ACC112 (cell line): ENCODE data around the gene ADAMTSL1.

Source experiments
- H2AFZ ChIP-seq: fragments of 200-600 bp; sonication (generic); one replicate; pipeline ENCODE4 v1.6.0; 2017; ENCODE audit warnings: antibody characterized with exemption, low read length; ENCODE audit not compliant: unreplicated experiment
- H3K27ac ChIP-seq: fragments of 200-600 bp; sonication (generic); 2 replicates; pipeline ENCODE4 v1.5.1; 2014; ENCODE audit warnings: low read depth, mild to moderate bottlenecking, antibody characterized with exemption, low read length, moderate library complexity
- H3K27me3 ChIP-seq: fragments of 200-600 bp; sonication (generic); 2 replicates; pipeline ENCODE4 v1.6.1; 2014; ENCODE audit warnings: mild to moderate bottlenecking, antibody characterized with exemption, low read length, moderate library complexity, mixed read lengths; ENCODE audit not compliant: insufficient read depth
- H3K36me3 ChIP-seq: fragments of 200-600 bp; sonication (generic); 2 replicates; pipeline ENCODE4 v1.6.1; 2016; ENCODE audit warnings: mild to moderate bottlenecking, antibody characterized with exemption, low read length, moderate library complexity, mixed read lengths; ENCODE audit not compliant: insufficient read depth
- H3K4me1 ChIP-seq: fragments of 200-600 bp; sonication (generic); one replicate; pipeline ENCODE4 v1.6.1; 2016; ENCODE audit warnings: low read length, mixed read lengths; ENCODE audit not compliant: insufficient read depth, unreplicated experiment, control insufficient read depth
- H3K4me3 ChIP-seq: fragments of 200-600 bp; sonication (generic); 2 replicates; pipeline ENCODE4 v1.5.1; 2014; ENCODE audit warnings: mild to moderate bottlenecking, low read depth, low read length
- H3K79me2 ChIP-seq: fragments of 200-600 bp; sonication (generic); one replicate; pipeline ENCODE4 v1.6.0; 2016; ENCODE audit warnings: low read length; ENCODE audit not compliant: control insufficient read depth, unreplicated experiment, insufficient read depth

The ADAMTSL1 gene

DNA sequence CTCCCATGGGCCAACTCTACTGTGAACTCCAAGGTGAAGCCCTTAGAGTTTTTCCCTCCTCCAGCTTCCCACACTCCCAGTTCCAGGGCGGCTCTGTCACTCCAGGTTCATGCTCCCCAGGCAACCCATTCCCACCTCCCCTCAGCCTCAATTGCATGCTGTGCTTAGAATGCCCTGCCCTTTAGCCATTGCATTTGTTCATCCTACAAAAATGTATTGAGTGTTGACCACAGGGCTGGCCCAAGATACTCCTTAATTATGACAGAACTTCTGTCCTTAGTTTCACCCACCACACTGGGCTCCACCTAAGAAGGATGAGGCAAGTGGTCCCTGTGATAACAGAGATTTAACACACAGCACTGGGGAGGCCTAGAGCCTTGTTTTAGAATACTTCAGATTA is 236.1 kb downstream of the ADAMTSL1 start:
- Histone ChIP-seq H2AFZ (no peak overlapping the region), H3K27me3 (no peaks in the 10 kb centered on the region), H3K4me1 (peaks cover 9% of the 10 kb centered on the region), H3K79me2 (no peaks in the 10 kb centered on the region), H3K36me3 (peaks cover 16% of the 10 kb centered on the region), H3K4me3 (no peak overlapping the region), H3K27ac (no peak overlapping the region)

- Histone ChIP-seq H3K4me1 (peaks cover 3% of the 10 kb centered on the region), H2AFZ (no peak overlapping the region), H3K36me3 (peaks cover 3% of the 10 kb centered on the region; the same call in 1 of the 2 replicates), H3K27ac (no peak overlapping the region), H3K79me2 (no peaks in the 10 kb centered on the region), H3K27me3 (no peaks in the 10 kb centered on the region), H3K4me3 (no peak overlapping the region)
Measured at GRCh38 chr9:18717759-18718158, 243.8 kb downstream of the ADAMTSL1 start.

- peaks cover 3% of the 10 kb centered on the region; the same call in 1 of the 2 replicates for H3K36me3 ChIP-seq
- H2AFZ ChIP-seq: no peak overlapping the region
- H3K79me2 ChIP-seq: no peaks in the 10 kb centered on the region
- H3K4me3 ChIP-seq: no peak overlapping the region
- H3K27ac ChIP-seq: no peak overlapping the region
- H3K27me3 ChIP-seq: no peaks in the 10 kb centered on the region
- H3K4me1 ChIP-seq: peaks cover 3% of the 10 kb centered on the region
Measured at GRCh38 chr9:18718393-18718792, 244.4 kb downstream of the ADAMTSL1 start.

- Histone ChIP-seq H3K4me1 (peaks cover 3% of the 10 kb centered on the region), H3K27me3 (no peaks in the 10 kb centered on the region), H3K27ac (no peak overlapping the region), H3K36me3 (peaks cover 3% of the 10 kb centered on the region; the same call in 1 of the 2 replicates), H3K79me2 (no peaks in the 10 kb centered on the region), H3K4me3 (no peak overlapping the region), H2AFZ (no peak overlapping the region)
Measured at GRCh38 chr9:18718932-18719331, 245.0 kb downstream of the ADAMTSL1 start.

DNA sequence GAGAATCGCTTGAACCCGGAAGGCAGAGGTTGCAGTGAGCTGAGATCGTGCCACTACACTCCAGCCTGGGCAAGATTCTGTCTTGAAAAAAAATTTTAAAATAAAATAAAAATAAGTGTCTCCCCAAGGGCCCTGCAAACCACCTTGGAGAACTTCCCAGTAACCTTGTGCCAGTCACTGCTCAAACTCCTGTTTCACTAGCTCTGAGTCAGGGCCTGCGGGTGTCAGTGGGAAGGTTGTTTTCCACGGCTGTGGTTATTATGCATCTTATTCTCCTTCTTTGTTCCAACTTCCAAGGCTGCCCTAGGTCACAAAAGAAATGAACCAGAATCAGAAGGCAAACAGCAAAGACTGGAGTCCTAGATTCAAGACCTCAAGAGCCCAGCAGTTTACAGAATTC is 246.7 kb downstream of the ADAMTSL1 start:
- no peak overlapping the region for H3K4me3 ChIP-seq
- H3K36me3 ChIP-seq: peaks cover 3% of the 10 kb centered on the region
- H3K79me2 ChIP-seq: no peaks in the 10 kb centered on the region
- no peak overlapping the region for H2AFZ ChIP-seq
- H3K27me3 ChIP-seq: no peaks in the 10 kb centered on the region
- H3K27ac ChIP-seq: no peak overlapping the region
- peaks cover 3% of the 10 kb centered on the region for H3K4me1 ChIP-seq

DNA sequence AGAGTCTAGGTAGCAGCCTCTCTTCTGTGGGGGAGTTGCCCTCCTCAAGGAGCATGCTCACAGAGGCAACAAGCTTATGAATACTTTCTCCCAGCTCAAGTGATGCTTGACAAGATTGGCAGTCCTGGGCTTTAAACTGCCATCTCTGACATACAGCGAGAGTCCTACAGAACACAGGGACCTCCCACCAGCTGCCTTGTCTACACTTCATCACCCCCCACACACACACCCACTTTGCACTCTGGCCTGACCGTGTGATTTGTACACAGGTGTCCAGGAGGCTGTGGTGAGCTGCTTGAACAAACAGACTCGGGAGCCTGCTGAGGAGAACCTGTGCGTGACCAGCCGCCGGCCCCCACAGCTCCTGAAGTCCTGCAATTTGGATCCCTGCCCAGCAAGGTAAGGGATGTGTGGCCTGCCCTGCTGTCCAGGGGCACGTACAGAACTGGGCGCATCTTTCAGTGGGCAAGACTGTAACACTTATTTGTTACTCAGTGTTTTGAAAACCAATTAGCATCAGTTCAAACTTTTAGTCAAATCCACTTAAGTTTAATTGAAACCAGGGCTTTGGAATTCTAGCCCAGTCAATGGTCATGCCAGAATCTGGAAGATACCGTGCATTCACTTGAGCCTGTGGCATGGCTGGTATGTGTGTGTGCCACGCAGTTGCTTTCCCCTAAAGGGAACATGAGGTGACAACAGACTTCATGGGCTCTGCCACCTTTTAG is 247.5 kb downstream of the ADAMTSL1 start:
- Histone ChIP-seq H3K36me3 (peaks cover 5% of the 10 kb centered on the region), H3K4me1 (peaks cover 3% of the 10 kb centered on the region), H3K79me2 (no peaks in the 10 kb centered on the region), H3K27me3 (no peaks in the 10 kb centered on the region), H3K4me3 (no peak overlapping the region), H3K27ac (no peak overlapping the region), H2AFZ (no peak overlapping the region)

DNA sequence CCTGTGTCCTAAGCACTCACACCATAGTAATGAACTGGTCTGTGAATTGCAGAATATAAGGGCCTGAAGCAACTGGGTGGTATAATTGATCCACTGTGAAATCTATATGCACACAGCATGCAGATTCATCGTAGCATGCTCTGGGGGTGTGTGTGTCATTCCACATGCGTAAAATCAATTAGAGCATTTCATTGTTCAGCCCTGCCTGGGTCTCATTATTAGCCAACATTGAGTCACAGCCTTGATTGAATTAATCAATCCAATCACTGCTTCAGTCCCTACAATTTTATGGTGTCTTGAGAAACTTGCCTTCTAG is 248.0 kb downstream of the ADAMTSL1 start:
- Histone ChIP-seq H3K4me1 (peaks cover 3% of the 10 kb centered on the region), H3K27me3 (no peaks in the 10 kb centered on the region), H3K27ac (no peak overlapping the region), H3K4me3 (no peak overlapping the region), H2AFZ (no peak overlapping the region), H3K36me3 (peaks cover 5% of the 10 kb centered on the region), H3K79me2 (no peaks in the 10 kb centered on the region)

DNA sequence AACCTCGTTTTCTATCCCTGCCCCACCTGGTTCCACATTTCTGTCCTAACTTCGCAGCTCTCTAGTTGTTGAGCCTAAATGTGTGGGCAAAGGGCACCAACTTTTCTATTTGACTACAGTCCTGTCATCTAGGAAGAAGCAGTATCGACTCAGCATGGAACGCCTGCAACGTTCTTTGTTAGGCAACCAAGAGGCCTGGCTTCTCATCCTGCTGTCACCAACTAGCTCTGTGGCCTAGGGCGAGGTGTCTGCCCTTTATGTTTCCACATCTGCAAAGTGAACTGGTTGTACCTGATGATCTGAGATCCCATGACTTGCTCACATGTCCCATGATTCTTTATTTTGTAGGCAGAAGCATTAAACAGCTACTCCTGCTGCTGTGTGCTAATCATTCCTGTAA is 248.9 kb downstream of the ADAMTSL1 start:
- Histone ChIP-seq H3K36me3 (peaks cover 5% of the 10 kb centered on the region), H3K27me3 (no peaks in the 10 kb centered on the region), H3K27ac (no peak overlapping the region), H2AFZ (no peak overlapping the region), H3K4me1 (peaks cover 3% of the 10 kb centered on the region), H3K79me2 (no peaks in the 10 kb centered on the region), H3K4me3 (no peak overlapping the region)

DNA sequence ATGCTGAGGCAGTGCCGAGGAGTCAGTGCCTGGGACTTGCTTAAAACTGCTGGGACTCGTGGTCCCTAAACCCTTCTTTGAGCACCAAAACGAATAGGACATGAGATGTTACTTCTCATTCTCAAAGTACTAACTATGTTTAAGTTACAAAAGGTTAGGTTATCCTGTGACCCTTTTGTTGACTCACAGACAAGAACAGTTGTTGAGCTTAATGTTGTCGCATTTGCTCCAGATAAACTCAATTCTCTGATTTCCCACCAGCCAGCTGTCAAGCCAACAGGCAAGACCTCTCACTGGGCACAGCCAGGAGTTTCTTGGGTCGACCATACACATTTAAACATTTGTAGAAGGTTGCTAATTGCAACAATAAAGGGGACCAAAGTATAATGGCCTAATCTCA is 249.4 kb downstream of the ADAMTSL1 start:
- no peaks in the 10 kb centered on the region for H3K79me2 ChIP-seq
- H3K27ac ChIP-seq: no peak overlapping the region
- H3K4me1 ChIP-seq: peaks cover 3% of the 10 kb centered on the region
- no peak overlapping the region for H2AFZ ChIP-seq
- H3K36me3 ChIP-seq: peaks cover 5% of the 10 kb centered on the region
- H3K4me3 ChIP-seq: no peak overlapping the region
- no peaks in the 10 kb centered on the region for H3K27me3 ChIP-seq

DNA sequence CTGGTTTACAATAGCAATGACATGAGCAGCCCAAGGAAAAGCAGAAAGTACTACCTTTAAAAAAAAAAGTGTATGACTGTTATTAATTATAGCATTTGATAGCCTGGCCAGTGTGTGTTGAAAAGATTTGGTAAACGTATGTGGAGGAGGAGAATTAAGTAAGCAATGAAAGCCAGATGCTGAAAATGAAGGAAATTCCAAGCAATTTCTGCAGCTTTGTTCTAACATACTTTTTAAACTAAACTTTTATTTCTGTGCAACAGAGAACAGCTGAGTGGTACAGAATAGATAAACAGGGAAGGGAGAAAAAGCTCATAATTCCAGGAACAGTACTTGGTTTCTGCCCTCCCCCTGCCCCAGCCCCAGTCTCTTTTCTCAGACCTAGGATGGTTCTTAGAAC is 252.6 kb downstream of the ADAMTSL1 start:
- no peaks in the 10 kb centered on the region for H3K79me2 ChIP-seq
- H3K4me3 ChIP-seq: no peak overlapping the region
- H2AFZ ChIP-seq: no peak overlapping the region
- H3K36me3 ChIP-seq: peaks cover 2% of the 10 kb centered on the region
- no peaks in the 10 kb centered on the region for H3K27me3 ChIP-seq
- H3K4me1 ChIP-seq: no peaks in the 10 kb centered on the region
- H3K27ac ChIP-seq: no peak overlapping the region

DNA sequence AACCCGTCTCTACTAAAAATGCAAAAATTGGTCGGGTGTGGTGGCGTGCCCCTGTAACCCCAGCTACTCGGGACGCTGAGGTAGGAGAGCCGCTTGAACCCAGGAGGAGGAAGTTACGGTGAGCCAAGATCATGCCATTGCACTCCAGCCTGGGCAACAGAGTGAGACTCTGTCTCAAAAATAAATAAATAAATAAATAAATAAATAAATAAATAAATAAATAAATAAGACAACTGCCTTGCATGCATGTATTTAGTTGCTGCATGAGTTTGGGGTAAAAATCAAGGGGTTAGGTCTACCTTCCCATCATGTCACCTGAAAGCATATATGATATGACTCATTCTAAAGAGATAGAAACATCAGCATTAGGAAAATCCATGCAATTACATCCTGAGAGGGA is 254.0 kb downstream of the ADAMTSL1 start:
- H3K4me1 ChIP-seq: no peaks in the 10 kb centered on the region
- H3K27me3 ChIP-seq: no peaks in the 10 kb centered on the region
- no peak overlapping the region for H2AFZ ChIP-seq
- H3K36me3 ChIP-seq: peaks cover 2% of the 10 kb centered on the region
- H3K79me2 ChIP-seq: no peaks in the 10 kb centered on the region
- no peak overlapping the region for H3K27ac ChIP-seq
- H3K4me3 ChIP-seq: no peak overlapping the region
